ENCODE measurements around the gene FAM229A.

FAM229A gene, protein sequence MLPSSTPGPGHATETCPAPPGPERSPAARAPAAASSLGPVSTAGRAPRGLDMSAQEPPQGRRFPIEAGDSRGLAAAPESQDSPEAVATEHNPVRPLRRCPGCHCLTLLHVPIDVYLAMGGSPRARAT

DNA sequence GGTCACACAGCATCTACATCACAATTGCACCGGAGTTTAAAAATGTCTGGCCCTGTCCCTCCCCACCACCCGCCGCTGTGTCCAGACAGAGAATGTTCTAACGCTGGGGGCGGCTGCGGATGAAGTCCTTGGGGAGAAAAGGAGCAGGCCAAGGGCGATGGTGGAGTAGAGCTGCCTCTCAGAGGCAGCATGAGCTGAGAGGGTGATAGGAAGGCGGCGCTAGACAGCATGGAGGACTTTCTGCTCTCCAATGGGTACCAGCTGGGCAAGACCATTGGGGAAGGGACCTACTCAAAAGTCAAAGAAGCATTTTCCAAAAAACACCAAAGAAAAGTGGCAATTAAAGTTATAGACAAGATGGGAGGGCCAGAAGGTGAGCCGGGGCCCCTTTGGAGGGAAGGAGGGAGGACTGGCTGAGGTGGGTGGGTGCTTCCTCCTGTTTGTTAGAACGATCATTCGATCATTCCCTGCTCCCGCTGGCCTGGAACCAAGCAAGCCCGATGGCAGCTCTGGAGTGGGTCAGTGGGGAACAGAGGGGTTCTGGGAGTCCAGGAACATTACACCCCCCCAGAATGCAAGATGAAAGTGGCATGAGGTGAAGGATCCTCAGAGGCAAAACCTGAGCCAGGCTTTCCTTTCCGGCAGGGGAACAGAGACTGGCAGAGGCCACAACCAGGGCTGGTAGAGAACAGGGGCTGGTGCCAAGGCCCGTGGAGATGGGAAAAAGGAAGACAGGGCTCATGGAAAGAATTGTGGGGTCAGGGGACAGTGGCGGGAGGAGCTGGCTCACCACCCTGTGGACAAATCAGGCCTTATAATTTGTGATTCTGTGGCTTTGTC lies at the start of gene FAM229A, which contains the start of gene TSSK3:
FAM229A (minus strand) TSS at position 12 of the 840 bp plus-strand sequence. CDS start 394 bp downstream, outside the sequence.
TSSK3 (plus strand) TSS at position 66 of the 840 bp plus-strand sequence; CDS start at position 229, 163 bp downstream.
- Mint-ChIP-seq H3K27me3 (ENCODE audit: low read depth, poor library complexity) (peaks cover 32% of the 10 kb centered on the region), H3K36me3 (ENCODE audit: low read depth) (peaks cover 55% of the 10 kb centered on the region), H3K9me3 (no peaks in the 10 kb centered on the region), H3K4me1 (peaks cover 24% of the 10 kb centered on the region), H3K4me3 (peak within 1 kb of the TSS; percentile 64), H3K27ac (no peak within 1 kb of the TSS)
- TF ChIP-seq, protein P1, sequence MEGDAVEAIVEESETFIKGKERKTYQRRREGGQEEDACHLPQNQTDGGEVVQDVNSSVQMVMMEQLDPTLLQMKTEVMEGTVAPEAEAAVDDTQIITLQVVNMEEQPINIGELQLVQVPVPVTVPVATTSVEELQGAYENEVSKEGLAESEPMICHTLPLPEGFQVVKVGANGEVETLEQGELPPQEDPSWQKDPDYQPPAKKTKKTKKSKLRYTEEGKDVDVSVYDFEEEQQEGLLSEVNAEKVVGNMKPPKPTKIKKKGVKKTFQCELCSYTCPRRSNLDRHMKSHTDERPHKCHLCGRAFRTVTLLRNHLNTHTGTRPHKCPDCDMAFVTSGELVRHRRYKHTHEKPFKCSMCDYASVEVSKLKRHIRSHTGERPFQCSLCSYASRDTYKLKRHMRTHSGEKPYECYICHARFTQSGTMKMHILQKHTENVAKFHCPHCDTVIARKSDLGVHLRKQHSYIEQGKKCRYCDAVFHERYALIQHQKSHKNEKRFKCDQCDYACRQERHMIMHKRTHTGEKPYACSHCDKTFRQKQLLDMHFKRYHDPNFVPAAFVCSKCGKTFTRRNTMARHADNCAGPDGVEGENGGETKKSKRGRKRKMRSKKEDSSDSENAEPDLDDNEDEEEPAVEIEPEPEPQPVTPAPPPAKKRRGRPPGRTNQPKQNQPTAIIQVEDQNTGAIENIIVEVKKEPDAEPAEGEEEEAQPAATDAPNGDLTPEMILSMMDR (IDR thresholded peaks at IDR 0.05) = peak; percentile 7
- DNase-seq = no peak

- Mint-ChIP-seq H3K27me3 (ENCODE audit: low read depth, poor library complexity) (peaks cover 15% of the 10 kb centered on the region), H3K27ac (no peak overlapping the region), H3K36me3 (ENCODE audit: low read depth) (peaks cover 12% of the 10 kb centered on the region), H3K9me3 (peaks cover 54% of the 10 kb centered on the region), H3K4me3 (no peak overlapping the region), H3K4me1 (no peaks in the 10 kb centered on the region)
- DNase-seq = no peak
- TF ChIP-seq, protein P1 (IDR thresholded peaks at IDR 0.05) = no peak
These were observed 49.0 kb upstream of the FAM229A start for GRCh38 chr1:32411261-32411660.

DNA sequence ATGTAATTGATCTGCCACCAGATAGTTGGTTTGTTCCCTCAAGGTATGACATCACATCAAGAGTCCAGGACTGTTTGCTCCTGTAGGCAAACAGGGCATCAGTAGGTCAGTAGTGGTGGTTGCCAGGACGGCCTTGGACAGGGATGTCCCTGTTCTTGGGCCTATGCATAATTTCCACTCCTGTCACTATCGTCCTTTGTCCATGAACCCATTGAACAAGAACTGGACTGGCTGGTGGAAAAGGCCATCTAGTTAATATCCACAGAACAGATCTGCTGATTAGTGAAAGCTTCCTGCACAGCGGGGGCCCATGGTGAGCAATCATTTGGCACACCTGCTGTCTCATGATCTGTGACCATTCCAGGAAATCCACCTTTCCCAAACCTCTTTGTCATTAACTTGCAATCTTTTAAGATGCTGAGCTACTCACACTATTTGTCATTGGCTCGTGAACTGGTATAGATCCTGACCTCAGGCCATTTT lies 44.4 kb upstream of the FAM229A start:
- TF ChIP-seq, protein P1 (IDR thresholded peaks at IDR 0.05) = no peak
- Mint-ChIP-seq H3K4me1 (no peaks in the 10 kb centered on the region), H3K27me3 (ENCODE audit: low read depth, poor library complexity) (peaks cover 8% of the 10 kb centered on the region), H3K27ac (no peak overlapping the region), H3K36me3 (ENCODE audit: low read depth) (no peaks in the 10 kb centered on the region), H3K9me3 (peaks cover 11% of the 10 kb centered on the region), H3K4me3 (no peak overlapping the region)
- no peak for DNase-seq

DNA sequence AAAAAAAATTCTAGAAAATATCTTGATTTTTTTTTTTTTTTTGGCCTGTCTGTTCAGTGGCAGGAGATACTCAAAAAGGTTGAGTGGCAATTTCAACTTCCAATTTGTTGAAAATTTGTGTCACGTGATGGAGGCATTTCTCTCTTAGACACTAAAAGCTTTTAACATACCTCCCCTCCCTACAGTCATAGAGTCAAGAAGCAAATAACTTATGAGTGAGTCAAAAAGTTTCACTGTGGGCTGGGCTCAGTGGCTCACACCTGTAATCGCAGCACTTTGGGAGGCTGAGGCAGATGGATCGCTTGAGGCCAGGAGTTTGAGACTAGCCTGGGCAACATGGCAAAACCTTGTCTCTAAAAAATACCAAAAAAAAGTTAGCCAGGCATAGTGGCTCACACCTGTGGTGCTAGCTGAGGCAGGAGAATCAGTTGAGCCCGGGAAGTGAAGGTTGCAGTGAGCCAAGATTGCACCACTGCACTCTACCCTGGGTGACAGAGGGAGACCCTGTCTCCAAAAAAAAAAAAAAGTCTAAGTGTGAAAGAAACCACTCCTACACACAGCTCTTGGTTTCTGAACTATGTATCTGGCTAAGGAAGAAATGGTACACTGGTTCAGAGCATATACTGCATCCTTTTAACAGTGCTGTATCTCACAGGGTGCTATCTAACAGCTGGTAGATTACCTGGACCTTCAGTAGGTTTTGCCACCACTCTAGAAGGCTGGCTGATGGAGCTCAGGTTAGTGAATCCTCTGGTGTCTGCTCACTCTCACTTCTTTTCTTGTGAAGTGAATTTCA lies 43.6 kb upstream of the FAM229A start:
- H3K36me3 Mint-ChIP-seq (ENCODE audit: low read depth) = no peaks in the 10 kb centered on the region
- no peaks in the 10 kb centered on the region for H3K4me1 Mint-ChIP-seq
- DNase-seq = no peak
- peaks cover 6% of the 10 kb centered on the region for H3K9me3 Mint-ChIP-seq
- H3K27me3 Mint-ChIP-seq (ENCODE audit: low read depth, poor library complexity) = peaks cover 3% of the 10 kb centered on the region
- no peak overlapping the region for H3K27ac Mint-ChIP-seq
- no peak overlapping the region for H3K4me3 Mint-ChIP-seq
- TF ChIP-seq, protein P1 (IDR thresholded peaks at IDR 0.05) = no peak

- no peak for DNase-seq
- peaks cover 6% of the 10 kb centered on the region for H3K9me3 Mint-ChIP-seq
- H3K27ac Mint-ChIP-seq = no peak overlapping the region
- no peak overlapping the region for H3K4me3 Mint-ChIP-seq
- no peaks in the 10 kb centered on the region for H3K4me1 Mint-ChIP-seq
- peaks cover 3% of the 10 kb centered on the region for H3K27me3 Mint-ChIP-seq (ENCODE audit: low read depth, poor library complexity)
- TF ChIP-seq, protein P1 (IDR thresholded peaks at IDR 0.05) = no peak
- no peaks in the 10 kb centered on the region for H3K36me3 Mint-ChIP-seq (ENCODE audit: low read depth)
These were observed 42.7 kb upstream of the FAM229A start for GRCh38 chr1:32404946-32405345.

All from nephron progenitor cell (in vitro differentiated cells).